ENCODE data around the gene KRT40.

Gene KRT40

DNA sequence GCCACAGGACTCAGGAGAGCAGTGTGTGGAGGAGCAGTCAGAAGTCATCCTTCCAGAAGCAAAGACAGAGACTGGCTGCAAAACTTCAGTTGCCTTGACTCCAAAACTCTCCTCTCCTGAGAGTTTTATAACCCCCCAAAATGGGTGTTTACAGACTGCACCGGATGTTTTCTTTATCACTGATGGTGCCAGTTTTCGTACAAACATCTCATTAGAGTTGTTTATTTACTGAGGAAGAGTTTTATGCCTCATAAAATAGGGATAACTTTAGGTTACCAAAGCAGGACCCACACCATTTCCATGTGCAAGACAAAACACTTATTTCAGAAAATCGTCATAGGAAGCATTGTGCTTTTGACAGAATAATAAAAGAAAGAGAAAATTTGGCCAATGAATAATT is at the start of gene KRT40:
Gene KRT40 (minus strand): TSS at position 101 of the 400 bp plus-strand sequence. CDS start 53 bp downstream, at position 48.
- in situ Hi-C loops (cut with MboI; ENCODE audit: low pct_unique_long_range_greater_than_20kb, low sequenced_read_pairs), result no loop called here
- no peak for DNase-seq

GRCh38 chr17:41029633-41030245 is 45.6 kb upstream of the KRT40 start, which contains the start of gene KRTAP1-4:
Gene KRTAP1-4, minus strand, starts transcription at chr17:41030195. Its CDS starts 117 bp downstream, at chr17:41030078.
- no peak for DNase-seq

GRCh38 chr17:41026715-41027471 is 42.8 kb upstream of the KRT40 start, which contains the start of gene KRTAP1-5:
Gene KRTAP1-5, minus strand, starts transcription at chr17:41027208. Its CDS starts 53 bp downstream, at chr17:41027155.
- no peak for DNase-seq
- in situ Hi-C loops (cut with MboI; ENCODE audit: low pct_unique_long_range_greater_than_20kb, low sequenced_read_pairs), result no loop called here

More at GRCh38 chr17:41029633-41030245, 45.6 kb upstream of the KRT40 start, which contains the start of gene KRTAP1-4:
- in situ Hi-C loops (cut with MboI; ENCODE audit: low pct_unique_long_range_greater_than_20kb, low sequenced_read_pairs), result no loop called here

DNA sequence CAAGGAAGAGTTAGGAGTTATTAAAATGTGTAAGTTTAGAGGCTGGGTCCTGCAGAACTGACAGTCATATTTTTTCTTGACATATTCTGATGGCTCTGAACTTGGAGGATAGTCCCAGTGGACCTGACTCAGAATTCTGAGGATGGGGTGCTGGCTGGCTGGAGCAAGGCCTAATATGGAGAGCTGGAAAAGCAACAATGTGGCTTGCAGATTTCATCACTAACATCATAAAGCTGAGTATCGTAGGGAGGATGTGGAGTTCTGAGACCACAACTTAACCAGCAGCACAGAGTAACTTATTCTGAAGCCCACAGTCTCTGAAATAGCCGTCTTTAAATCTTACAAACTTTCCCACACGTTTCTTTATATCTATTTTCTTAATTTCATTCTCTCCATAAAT is 40.6 kb upstream of the KRT40 start:
- DNase-seq, result no peak
- in situ Hi-C loops (cut with MboI; ENCODE audit: low pct_unique_long_range_greater_than_20kb, low sequenced_read_pairs), result no loop called here

- in situ Hi-C loops (cut with MboI; ENCODE audit: low pct_unique_long_range_greater_than_20kb, low sequenced_read_pairs), result no loop called here
These were observed 36.2 kb upstream of the KRT40 start for GRCh38 chr17:41020336-41020735.

DNA sequence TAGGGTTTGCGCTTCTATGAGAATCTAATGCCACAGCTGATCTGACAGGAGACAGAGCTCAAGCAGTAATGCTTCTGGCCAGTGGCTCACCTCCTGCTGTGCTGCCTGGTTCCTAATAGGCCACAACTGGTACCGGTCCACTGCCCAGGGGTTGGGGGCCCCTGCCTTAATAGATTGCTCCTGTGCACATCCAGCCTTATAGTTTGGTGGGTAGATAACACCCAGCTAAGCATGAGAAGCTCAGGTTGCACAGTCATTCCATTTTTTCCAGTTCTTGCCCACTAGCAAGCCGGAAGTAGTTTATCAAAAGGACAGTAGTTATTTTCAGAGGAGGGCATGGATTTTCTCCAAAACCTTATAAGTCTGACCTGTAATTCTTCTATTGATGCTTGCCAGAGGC is 35.3 kb upstream of the KRT40 start:
- DNase-seq, result no peak
- in situ Hi-C loops (cut with MboI; ENCODE audit: low pct_unique_long_range_greater_than_20kb, low sequenced_read_pairs), result no loop called here

More at GRCh38 chr17:41020336-41020735, 36.2 kb upstream of the KRT40 start:
- DNase-seq, result no peak

DNA sequence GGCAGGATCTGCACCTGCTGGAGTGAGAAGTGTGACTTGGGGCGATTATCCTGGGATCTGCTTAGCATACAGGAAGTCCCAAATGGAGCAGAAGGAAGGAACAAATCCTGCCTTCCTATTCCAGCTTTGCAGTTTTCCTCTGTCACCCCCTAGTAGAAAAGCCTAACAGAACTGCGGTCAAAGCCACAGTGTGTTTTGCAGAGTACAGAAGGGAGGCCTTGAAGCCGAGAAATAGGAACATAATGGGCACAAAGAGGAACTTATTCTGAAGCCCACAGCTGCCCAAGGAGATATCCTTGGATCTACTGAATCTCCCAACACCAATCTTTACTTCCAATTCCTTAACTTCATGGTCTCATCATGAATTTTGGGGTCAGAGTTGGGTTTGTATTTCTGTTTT is 34.4 kb upstream of the KRT40 start:
- DNase-seq, result no peak
- in situ Hi-C loops (cut with MboI; ENCODE audit: low pct_unique_long_range_greater_than_20kb, low sequenced_read_pairs), result no loop called here

- no peak for DNase-seq
- in situ Hi-C loops (cut with MboI; ENCODE audit: low pct_unique_long_range_greater_than_20kb, low sequenced_read_pairs), result no loop called here
These were observed 32.6 kb upstream of the KRT40 start for GRCh38 chr17:41016578-41017215.

- no peak for DNase-seq
- in situ Hi-C loops (cut with MboI; ENCODE audit: low pct_unique_long_range_greater_than_20kb, low sequenced_read_pairs), result no loop called here
These were observed 31.3 kb upstream of the KRT40 start for GRCh38 chr17:41015454-41015853.

DNA sequence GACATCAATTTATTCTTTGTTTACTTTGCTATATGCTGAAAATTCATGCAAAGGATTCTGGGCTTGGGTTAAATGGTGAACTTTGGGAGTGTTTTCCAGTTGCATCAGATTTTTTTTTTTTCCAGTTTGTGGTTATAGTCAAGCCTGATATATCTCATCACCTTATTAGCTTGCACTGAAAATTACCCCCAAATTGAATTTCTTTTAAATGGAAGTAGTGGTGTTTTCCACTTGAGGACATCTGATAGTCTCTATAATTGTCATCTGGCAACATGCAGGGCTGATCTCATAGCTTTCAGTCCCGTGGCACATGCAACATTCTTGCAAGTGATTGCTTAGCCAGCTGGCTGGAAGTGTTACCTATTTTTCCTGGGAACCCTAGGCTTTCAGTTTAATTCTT is 29.5 kb upstream of the KRT40 start:
- no peak for DNase-seq
- in situ Hi-C loops (cut with MboI; ENCODE audit: low pct_unique_long_range_greater_than_20kb, low sequenced_read_pairs), result no loop called here

DNA sequence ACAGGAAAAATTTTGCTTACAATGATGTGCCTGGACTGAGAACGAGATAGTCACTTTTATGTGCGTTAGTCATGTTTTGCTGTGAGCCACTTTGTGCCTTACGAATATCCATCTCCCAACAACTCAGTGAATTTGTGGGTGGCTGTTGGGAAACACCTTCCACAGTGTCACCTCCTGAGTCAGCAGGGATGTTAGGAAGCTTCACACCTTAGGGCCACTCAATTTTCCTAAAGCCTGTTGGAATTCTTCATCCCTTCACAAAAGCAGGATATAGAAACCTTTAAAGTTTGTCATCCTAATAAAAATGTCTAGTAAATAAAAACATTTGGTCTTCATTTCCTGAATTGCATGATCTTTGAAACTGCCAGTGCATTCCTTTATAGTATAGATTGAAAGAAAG is 29.1 kb upstream of the KRT40 start:
- no peak for DNase-seq

DNA sequence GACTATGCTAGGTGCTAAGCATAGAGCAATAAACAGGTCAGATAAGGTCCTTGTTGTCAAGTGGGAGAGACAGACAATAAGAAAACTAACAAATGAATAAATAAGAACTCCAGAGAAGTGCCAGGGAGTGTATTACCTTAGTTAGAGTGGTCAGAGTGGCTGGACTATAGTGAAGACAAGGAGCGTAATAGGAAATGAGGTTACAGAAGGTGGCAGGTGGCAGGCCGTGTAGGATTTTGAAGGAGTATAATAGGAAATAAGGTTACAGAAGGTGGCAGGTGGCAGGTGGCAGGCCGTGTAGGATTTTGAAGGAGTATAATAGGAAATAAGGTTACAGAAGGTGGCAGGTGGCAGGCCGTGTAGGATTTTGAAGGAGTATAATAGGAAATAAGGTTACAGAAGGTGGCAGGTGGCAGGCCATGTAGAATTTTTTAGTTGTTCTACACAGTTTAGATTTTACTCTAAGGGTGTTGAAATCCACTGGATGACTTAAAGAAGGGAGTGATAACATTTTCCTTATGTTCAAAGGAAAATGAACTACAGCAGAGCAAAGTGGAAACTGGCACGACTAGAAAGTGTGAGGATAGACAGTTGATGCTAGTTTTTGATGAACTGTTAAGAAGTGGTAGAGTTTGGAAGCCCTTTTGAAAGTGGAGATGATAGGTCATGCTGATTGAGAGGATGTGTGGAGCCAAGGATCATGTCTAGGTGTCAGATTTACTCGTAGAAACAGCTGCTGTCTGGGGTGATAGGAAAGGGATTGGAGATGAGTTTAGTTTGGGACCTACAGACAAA is 28.4 kb upstream of the KRT40 start:
- DNase-seq, result no peak
- in situ Hi-C loops (cut with MboI; ENCODE audit: low pct_unique_long_range_greater_than_20kb, low sequenced_read_pairs), result no loop called here

More for the DNA sequence above, 29.1 kb upstream of the KRT40 start:
- in situ Hi-C loops (cut with MboI; ENCODE audit: low pct_unique_long_range_greater_than_20kb, low sequenced_read_pairs), result no loop called here

DNA sequence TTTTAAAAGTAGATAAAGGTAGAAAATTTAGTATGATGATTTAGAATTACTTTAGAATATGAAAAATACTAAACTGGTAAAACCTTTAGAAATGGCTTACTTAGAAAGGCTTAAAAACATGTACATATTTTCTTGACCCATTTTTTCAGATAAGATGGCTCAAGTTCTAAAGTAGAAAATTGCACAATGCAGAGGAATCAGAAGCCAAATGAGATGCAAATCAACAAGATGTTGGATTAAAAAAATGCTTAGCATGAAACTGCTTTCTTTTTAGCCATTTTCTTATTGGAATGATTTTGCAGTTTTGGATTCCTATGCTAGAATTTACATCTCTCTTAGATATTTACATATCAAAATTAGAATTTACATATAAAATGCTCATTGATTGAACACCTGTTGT is 26.3 kb upstream of the KRT40 start:
- in situ Hi-C loops (cut with MboI; ENCODE audit: low pct_unique_long_range_greater_than_20kb, low sequenced_read_pairs), result no loop called here
- no peak for DNase-seq

DNA sequence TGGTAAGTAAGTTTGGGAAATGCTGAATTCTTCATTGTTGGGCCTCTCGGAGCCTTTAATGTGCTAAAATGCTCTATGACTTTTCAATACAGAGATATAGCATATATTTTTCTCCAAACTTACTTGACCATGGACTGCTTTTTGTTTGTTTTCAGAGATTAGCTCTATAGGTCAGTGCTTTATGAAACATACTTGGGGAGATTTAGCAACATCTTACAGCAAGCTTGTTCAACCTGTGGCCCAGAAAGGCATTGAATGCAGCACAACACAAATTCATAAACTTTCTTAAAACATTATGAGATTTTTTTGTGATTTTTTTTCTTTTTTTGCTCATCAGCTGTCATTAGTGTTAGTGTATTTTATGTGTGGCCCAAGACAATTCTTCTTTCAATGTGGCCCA is 25.8 kb upstream of the KRT40 start:
- DNase-seq, result no peak
- in situ Hi-C loops (cut with MboI; ENCODE audit: low pct_unique_long_range_greater_than_20kb, low sequenced_read_pairs), result no loop called here

GRCh38 chr17:41009301-41009760 is 25.2 kb upstream of the KRT40 start:
- in situ Hi-C loops (cut with MboI; ENCODE audit: low pct_unique_long_range_greater_than_20kb, low sequenced_read_pairs), result no loop called here
- no peak for DNase-seq

DNA sequence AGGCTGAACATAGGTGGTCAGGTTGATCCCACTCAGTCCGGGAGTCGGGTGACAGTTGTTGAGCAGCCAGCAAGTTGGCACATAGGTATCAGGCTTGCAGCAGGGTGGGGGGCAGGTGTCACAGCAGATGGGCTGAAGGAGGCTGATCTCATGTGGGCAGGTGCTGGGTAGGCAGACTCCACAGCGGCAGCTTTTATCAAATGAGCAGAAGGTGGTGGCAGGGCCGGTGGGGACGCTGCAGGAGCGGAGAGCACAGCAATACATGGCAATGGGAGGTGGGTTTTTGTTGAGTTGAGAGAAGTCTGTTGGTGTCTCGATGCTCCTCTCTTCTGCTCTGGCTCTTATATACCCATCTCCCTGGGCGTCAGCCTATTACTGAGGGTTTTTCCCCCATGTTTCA is 24.7 kb upstream of the KRT40 start, which contains the start of gene KRTAP3-1:
Gene KRTAP3-1 (minus strand): TSS at position 318 of the 400 bp plus-strand sequence. CDS start 54 bp downstream, at position 264.
- in situ Hi-C loops (cut with MboI; ENCODE audit: low pct_unique_long_range_greater_than_20kb, low sequenced_read_pairs), result no loop called here
- no peak for DNase-seq

DNA sequence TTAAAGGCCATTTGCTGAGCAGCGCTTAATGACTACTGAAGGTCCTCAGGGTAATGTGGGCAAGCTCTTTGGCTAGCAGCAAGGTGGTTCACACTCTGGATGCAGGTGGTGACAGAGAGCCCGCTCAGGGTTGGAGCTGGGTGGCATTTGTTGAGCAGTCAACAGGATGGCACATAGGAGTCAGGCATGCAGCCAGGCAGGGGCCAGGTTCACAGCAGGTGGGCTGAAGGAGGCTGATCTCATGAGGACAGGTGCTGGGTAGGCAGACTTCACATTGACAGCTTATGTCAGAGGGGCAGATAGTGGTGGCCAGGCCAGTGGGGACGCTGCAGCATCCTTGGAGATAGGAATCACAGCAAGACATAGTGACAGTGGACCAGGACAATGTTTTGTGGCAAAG is 20.3 kb upstream of the KRT40 start:
- in situ Hi-C loops (cut with MboI; ENCODE audit: low pct_unique_long_range_greater_than_20kb, low sequenced_read_pairs), result no loop called here
- DNase-seq, result no peak

- in situ Hi-C loops (cut with MboI; ENCODE audit: low pct_unique_long_range_greater_than_20kb, low sequenced_read_pairs), result no loop called here
- DNase-seq, result no peak
These were observed 19.8 kb upstream of the KRT40 start for GRCh38 chr17:41003926-41004325.

- in situ Hi-C loops (cut with MboI; ENCODE audit: low pct_unique_long_range_greater_than_20kb, low sequenced_read_pairs), result no loop called here
- DNase-seq, result no peak
These were observed 18.7 kb upstream of the KRT40 start for GRCh38 chr17:41002814-41003213.
